Activated CD8-positive, alpha-beta memory T cell treated with anti-CD3 and anti-CD28 coated beads, Interleukin-2, amount 10 ng/mL, durations not matched to agents 7 days and 5 days (primary cell): Measurements from ENCODE around the gene ESPL1. TPM values are rescaled to one million over a fixed set of nuclear protein-coding genes. Genes with fewer than 3 reads are reported as not detected.
"Not testable (repeated sequence)": the region's sequence is repeated elsewhere in the genome, so short reads cannot be mapped to it uniquely, and the experiment has no call there.

Experiments used
- ATAC-seq: fragments of 150-1000 bp; cut with Tn5 transposase; one replicate; pipeline ENCODE4 v1.10.0; 2021; ENCODE audit warnings: moderate library complexity
- CTCF ChIA-PET: fragments of 350-600 bp; sonication (Branson Sonifier 250); formaldehyde crosslinking; loops from one replicate; lab custom pipeline; 2021; ENCODE audit warnings: antibody characterized with exemption; lab: Charles Lee
- DNase-seq: peaks from one replicate; pipeline ENCODE4 v3.0.0-alpha.2; 2020
- H3K27ac Mint-ChIP-seq: one replicate; pipeline ENCODE4 v1.8.0; 2021; ENCODE audit warnings: mild to moderate bottlenecking, mixed read lengths
- H3K27me3 Mint-ChIP-seq: one replicate; pipeline ENCODE4 v1.8.0; 2021; ENCODE audit warnings: mixed read lengths
- H3K36me3 Mint-ChIP-seq: one replicate; pipeline ENCODE4 v1.8.0; 2021; ENCODE audit warnings: mild to moderate bottlenecking, mixed read lengths
- H3K4me1 Mint-ChIP-seq: one replicate; pipeline ENCODE4 v1.8.0; 2021; ENCODE audit warnings: mixed read lengths
- H3K4me3 Mint-ChIP-seq: one replicate; pipeline ENCODE4 v1.8.0; 2021; ENCODE audit warnings: mild to moderate bottlenecking, moderate library complexity, mixed read lengths
- H3K9me3 Mint-ChIP-seq: one replicate; pipeline ENCODE4 v1.8.0; 2022; ENCODE audit warnings: low read depth, mixed read lengths
- total RNA-seq, 2 experiments: library from RNA; stranded (reverse); gene quantifications; one replicate each; pipeline ENCODE4 v1.2.3, GENCODE V29; 2021

ESPL1 gene
- total RNA-seq, 2 experiments from 2014 or later = 99.0 to 137 TPM

DNA sequence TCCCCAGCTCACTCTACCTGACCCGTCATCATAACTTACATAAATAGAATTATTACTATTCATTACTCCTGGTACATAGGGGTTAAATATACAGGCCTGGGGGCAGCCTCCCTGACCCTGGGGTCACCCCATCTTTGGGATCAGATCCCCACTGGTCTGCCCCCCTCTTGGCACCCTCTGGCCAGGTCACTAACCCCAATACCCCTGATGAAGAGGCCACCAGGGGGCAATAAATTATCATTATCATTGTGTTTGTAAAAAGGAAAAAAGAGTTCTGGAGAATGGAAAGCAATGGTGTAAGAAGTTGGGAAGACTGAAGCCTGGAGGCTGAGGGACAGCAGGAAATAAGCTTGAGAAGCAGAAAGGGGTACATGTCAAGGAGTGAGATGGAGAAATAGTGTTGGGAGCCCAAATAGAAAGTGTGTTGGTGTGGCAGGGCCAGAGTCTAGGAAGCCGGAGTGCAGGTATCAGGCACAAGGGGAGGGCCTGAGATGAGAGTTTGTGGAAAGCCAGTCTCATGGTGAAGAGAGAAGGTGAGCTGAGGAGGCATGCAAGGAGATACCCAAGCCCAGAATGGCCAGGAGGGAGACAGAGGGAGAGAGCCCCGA is 59.4 kb downstream of the ESPL1 start:
- no peak for DNase-seq
- CTCF ChIA-PET = interaction anchor here (0.6 to 12.8 kb wide), 13 partner anchors 8 to 215 kb away, joined by 3 to 232 read pairs (median 6); partner anchors contain the start of gene SP1
- H3K9me3 Mint-ChIP-seq = no peaks in the 10 kb centered on the region
- no peak for ATAC-seq
- peak overlapping the region; percentile 18 for H3K4me3 Mint-ChIP-seq
- peaks cover 17% of the 10 kb centered on the region for H3K4me1 Mint-ChIP-seq
- H3K27me3 Mint-ChIP-seq = peaks cover 26% of the 10 kb centered on the region
- no peak overlapping the region for H3K27ac Mint-ChIP-seq
- no peaks in the 10 kb centered on the region for H3K36me3 Mint-ChIP-seq

DNA sequence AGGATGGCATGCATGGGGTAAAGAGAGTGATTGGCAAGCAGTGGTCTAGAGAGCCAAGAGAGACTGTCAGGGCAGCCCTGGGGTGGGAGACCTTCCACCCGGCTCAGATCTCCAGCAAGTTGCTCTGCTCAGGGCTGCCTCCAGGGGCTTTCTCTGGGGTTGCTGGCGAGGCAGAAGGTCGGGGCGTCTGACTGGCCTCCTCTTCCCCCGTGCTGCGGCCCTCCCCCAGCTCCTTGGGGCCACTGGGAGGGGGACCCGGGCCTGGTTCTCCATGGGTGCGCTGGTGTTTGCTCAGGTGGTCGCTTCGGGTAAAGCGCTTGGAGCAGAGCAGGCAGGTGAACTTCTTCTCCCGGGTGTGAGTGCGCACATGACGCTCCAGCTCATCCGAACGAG is 59.9 kb downstream of the ESPL1 start:
- no peaks in the 10 kb centered on the region for H3K9me3 Mint-ChIP-seq
- H3K4me1 Mint-ChIP-seq = peaks cover 15% of the 10 kb centered on the region
- CTCF ChIA-PET = interaction anchor here (0.6 to 12.8 kb wide), 11 partner anchors 14 to 262 kb away, joined by 3 to 232 read pairs (median 7); partner anchors contain the start of gene SP1
- ATAC-seq (no peak), DNase-seq (no peak)
- peaks cover 26% of the 10 kb centered on the region for H3K27me3 Mint-ChIP-seq
- no peak overlapping the region for H3K27ac Mint-ChIP-seq
- H3K36me3 Mint-ChIP-seq = no peaks in the 10 kb centered on the region
- H3K4me3 Mint-ChIP-seq = no peak overlapping the region

DNA sequence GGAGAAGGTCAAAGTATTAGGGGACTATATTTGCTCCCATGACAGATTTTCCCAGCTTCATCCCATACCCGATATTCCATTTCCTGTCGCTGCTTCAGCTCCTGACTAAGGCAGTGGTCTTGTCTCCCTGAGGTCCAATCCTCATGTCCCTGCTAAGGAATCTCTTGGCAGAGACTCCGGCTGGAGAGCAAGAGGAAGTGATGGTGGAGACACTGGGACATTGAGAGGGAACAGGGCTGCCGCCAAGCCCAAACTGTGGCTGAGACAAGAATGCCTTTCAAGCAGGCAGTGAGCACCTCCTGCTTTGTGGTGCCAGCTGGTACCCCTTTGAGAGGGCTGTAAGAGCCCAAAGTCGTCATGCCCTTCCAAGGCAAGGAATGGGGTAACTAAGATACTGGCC is 62.6 kb downstream of the ESPL1 start:
- peaks cover 33% of the 10 kb centered on the region for H3K27me3 Mint-ChIP-seq

DNA sequence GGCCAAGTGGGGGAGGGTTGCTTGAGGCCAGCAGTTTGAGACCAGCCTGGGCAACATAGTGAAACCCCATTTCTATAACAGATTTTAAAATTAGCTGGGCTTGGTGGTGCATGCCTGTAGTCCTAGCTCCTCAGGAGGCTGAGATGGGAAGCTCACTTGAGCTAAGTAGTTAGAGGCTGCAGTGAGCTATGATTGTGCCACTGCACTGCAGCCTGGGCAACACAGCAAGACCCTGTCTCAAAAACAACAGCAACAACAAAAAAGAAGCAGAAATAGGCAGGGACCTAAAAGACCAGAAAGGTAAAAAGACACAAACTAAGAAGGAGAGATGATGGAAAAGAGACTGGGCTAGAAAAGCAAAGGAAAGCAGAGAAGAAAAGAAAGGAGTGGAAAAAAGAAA is 64.2 kb downstream of the ESPL1 start:
- not testable (repeated sequence) for H3K27ac Mint-ChIP-seq, ATAC-seq, DNase-seq, H3K4me1 Mint-ChIP-seq, H3K9me3 Mint-ChIP-seq, H3K4me3 Mint-ChIP-seq, H3K36me3 Mint-ChIP-seq
- CTCF ChIA-PET = interaction anchor here (0.7 kb wide), 1 partner anchor 13 kb away, joined by 4 read pairs; no protein-coding TSS in a partner anchor
- peaks cover 42% of the 10 kb centered on the region for H3K27me3 Mint-ChIP-seq

More for the DNA sequence above, 62.6 kb downstream of the ESPL1 start:
- Mint-ChIP-seq H3K9me3 (no peaks in the 10 kb centered on the region), H3K4me1 (peaks cover 6% of the 10 kb centered on the region), H3K4me3 (no peak overlapping the region), H3K36me3 (no peaks in the 10 kb centered on the region), H3K27ac (no peak overlapping the region)
- CTCF ChIA-PET = interaction anchor here (0.7 to 12.8 kb wide), 6 partner anchors 10 to 171 kb away, joined by 3 to 232 read pairs (median 5); partner anchors contain the start of genes AAAS and TARBP2
- DNase-seq (no peak), ATAC-seq (no peak)

DNA sequence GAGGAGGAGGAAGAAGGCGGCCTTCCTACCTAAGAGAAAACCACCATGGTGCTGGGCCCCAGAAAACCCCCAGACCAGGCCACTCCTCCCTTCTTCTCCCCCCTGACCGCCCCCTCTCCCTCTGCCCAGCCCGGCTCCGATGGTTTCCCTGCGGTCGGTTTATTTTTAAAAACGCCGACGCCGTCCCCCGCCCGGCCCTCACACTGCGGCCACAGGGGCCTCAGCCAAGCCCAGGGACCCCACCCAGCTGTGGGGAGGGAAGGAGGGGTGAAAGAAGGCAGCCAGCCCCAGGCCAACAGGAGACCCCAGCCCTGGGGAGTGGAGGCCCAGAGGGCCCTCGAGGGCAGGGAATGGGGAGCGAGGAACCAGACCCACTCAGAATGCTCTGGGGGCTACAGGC is 64.6 kb downstream of the ESPL1 start:
- DNase-seq (no peak), ATAC-seq (no peak)
- Mint-ChIP-seq H3K9me3 (no peaks in the 10 kb centered on the region), H3K4me1 (peaks cover 3% of the 10 kb centered on the region), H3K36me3 (no peaks in the 10 kb centered on the region), H3K27me3 (peaks cover 43% of the 10 kb centered on the region), H3K27ac (no peak overlapping the region), H3K4me3 (no peak overlapping the region)
- CTCF ChIA-PET = interaction anchor here (0.7 to 3.3 kb wide), 5 partner anchors 8 to 15 kb away, joined by 3 to 21 read pairs (median 4); no protein-coding TSS in a partner anchor

DNA sequence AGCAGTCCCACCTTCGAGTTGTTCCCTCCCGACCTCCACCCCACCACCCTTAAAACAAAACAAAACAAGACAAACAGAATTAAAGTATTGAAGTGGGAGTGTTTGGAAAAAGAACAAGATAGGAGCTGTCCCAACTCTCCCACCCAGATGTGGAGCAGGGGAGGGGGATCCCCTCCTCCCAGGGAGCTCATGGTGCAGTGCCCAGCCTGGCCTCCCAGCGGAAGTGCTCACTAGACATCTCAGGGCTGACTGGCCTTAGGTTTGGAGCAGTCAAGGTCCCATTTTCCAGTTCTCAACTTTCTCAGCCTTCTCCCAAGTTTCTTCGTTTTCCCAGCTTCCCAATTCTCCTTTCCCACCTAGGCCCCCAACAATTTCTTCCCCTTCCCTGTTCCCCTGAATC is 65.2 kb downstream of the ESPL1 start:
- Mint-ChIP-seq H3K4me3 (no peak overlapping the region), H3K4me1 (peaks cover 6% of the 10 kb centered on the region), H3K9me3 (no peaks in the 10 kb centered on the region), H3K27ac (no peak overlapping the region), H3K36me3 (no peaks in the 10 kb centered on the region), H3K27me3 (peaks cover 47% of the 10 kb centered on the region)
- CTCF ChIA-PET = interaction anchor here (1.0 to 3.3 kb wide), 5 partner anchors 8 to 19 kb away, joined by 3 to 21 read pairs (median 7); no protein-coding TSS in a partner anchor
- DNase-seq (no peak), ATAC-seq (no peak)

DNA sequence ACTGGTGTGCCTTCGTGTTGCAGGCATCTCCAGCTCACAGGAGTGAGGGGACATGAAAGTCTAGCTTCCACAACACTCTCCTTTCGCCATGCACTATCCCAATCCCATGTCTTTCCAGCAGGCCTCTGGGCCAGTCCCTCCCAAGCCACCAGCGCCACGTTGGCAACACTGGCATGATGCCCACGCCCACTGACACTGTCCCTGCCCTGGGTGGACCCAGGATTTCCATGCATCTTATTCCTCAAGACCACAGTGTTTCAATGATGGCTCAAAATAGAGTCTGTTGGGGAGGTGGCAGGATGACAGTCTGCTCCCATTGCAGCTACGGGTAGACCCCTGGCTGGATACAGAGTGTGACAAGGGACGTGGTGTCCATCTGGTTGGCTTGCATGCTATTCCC is 65.7 kb downstream of the ESPL1 start:
- ATAC-seq (no peak), DNase-seq (no peak)
- CTCF ChIA-PET = interaction anchor here (1.0 to 3.3 kb wide), 5 partner anchors 9 to 19 kb away, joined by 3 to 21 read pairs (median 7); no protein-coding TSS in a partner anchor
- Mint-ChIP-seq H3K27me3 (peaks cover 49% of the 10 kb centered on the region), H3K4me1 (peaks cover 8% of the 10 kb centered on the region), H3K4me3 (no peak overlapping the region), H3K36me3 (no peaks in the 10 kb centered on the region), H3K9me3 (no peaks in the 10 kb centered on the region), H3K27ac (no peak overlapping the region)

DNA sequence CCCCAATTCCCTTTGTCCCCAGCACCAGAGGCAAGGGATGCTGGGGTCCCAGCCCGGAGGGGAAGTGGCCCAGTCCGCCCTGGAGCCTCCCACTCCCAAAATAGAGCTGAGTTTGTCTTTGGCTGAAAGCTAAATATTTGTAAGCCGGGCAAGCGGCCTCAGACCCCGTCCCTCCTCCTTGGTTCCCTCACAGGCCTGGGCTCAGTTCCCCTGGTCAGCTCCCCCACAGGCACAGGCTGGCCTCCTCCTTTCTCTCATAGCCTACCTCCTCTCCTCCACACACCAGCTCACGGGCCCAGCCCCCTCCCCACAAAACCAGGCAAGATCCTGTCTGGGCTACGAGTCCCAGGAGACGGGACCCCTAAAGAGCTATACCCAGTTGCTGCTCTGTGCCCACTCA is 66.7 kb downstream of the ESPL1 start:
- ATAC-seq (no peak), DNase-seq (no peak)
- no peak overlapping the region for H3K27ac Mint-ChIP-seq
- H3K4me3 Mint-ChIP-seq = no peak overlapping the region
- CTCF ChIA-PET = interaction anchor here (0.9 to 3.3 kb wide), 7 partner anchors 10 to 341 kb away, joined by 3 to 21 read pairs (median 7); partner anchors contain the start of genes AAAS and ATP5MC2
- H3K9me3 Mint-ChIP-seq = no peaks in the 10 kb centered on the region
- peaks cover 8% of the 10 kb centered on the region for H3K4me1 Mint-ChIP-seq
- no peaks in the 10 kb centered on the region for H3K36me3 Mint-ChIP-seq
- peaks cover 50% of the 10 kb centered on the region for H3K27me3 Mint-ChIP-seq

DNA sequence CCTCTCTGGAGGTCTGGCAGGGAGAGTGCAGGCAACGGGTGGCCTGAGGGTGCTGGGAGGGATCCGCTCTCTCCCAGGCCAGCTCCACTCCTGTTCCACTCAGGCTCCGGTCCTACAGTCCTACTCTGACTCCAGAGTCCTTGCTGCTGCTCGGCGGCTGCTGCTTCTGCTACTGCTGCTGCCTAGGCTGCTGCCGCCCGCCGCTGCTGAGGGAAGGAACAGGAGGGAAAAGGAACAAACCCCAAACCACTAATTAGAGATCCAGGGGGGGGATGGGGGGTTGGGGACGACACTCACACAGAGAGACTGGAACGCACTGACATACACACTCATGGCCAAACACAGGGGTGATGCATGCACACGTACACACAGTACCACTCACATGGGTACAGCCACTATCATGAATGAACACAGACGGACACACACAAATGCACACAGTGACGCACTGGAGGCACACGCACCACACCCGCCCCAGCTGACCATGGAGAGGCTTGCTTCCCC is 68.1 kb downstream of the ESPL1 start, which contains the start of gene SP7:
Gene SP7 (minus strand): TSS at position 174 of the 501 bp plus-strand sequence. CDS start 708 bp downstream, outside the sequence.
- DNase-seq (no peak), ATAC-seq (no peak)
- no peak within 1 kb of the TSS for H3K4me3 Mint-ChIP-seq
- H3K9me3 Mint-ChIP-seq = no peaks in the 10 kb centered on the region
- H3K4me1 Mint-ChIP-seq = peaks cover 11% of the 10 kb centered on the region
- H3K27me3 Mint-ChIP-seq = peaks cover 57% of the 10 kb centered on the region
- CTCF ChIA-PET = interaction anchor here (1.0 to 3.3 kb wide), 4 partner anchors 9 to 83 kb away, joined by 3 to 21 read pairs (median 6); partner anchors contain the start of gene AAAS
- H3K36me3 Mint-ChIP-seq = no peaks in the 10 kb centered on the region
- no peak within 1 kb of the TSS for H3K27ac Mint-ChIP-seq

DNA sequence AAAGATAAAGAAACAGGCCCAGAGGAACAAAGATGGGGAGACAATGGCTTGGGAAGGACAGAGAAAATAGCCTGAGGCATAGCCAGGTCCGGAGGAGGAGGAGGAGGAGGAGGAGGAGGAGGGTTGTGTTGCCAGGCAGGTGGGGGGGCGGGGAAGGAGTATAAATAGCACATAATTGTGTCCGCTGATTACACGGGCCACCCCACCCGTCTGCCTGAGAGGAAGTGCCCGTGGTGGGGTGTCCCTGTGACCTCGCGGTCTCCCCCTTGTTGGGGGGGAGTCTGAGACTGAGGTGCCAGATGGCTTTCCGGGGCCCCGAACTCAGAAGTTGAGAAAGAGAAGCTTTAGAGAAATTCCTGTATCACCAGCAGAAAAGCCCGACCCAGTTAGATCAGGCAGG is 69.9 kb downstream of the ESPL1 start:
- no peak overlapping the region for H3K4me3 Mint-ChIP-seq
- H3K27me3 Mint-ChIP-seq = peaks cover 50% of the 10 kb centered on the region
- CTCF ChIA-PET = interaction anchor here (9.0 kb wide), 1 partner anchor 13 kb away, joined by 232 read pairs; the partner anchor contains the start of gene AAAS
- DNase-seq = no peak
- H3K36me3 Mint-ChIP-seq = no peaks in the 10 kb centered on the region
- no peak for ATAC-seq
- H3K9me3 Mint-ChIP-seq = no peaks in the 10 kb centered on the region
- peaks cover 13% of the 10 kb centered on the region for H3K4me1 Mint-ChIP-seq
- H3K27ac Mint-ChIP-seq = no peak overlapping the region

DNA sequence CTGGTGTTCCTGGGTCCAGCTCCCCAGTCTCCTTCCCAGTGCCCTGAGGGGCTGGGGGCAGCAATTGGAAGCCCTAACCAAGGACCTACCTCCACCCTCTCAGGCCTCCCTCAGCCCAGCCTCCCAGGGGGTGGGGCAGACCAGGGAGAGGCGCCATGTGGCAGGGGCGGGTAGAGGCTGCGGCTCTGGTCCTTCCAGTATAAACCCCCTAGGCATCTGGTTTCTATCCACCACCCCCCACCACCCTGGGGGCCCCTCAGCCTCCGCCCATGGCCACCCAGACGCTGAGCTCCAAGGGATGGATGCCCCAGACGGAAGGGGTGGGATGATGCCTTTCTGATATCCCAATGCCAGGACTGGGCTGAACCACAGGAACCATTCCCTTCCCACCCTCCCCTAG is 70.8 kb downstream of the ESPL1 start:
- no peaks in the 10 kb centered on the region for H3K9me3 Mint-ChIP-seq
- peaks cover 44% of the 10 kb centered on the region for H3K27me3 Mint-ChIP-seq
- CTCF ChIA-PET = interaction anchor here (9.0 kb wide), 1 partner anchor 14 kb away, joined by 232 read pairs; the partner anchor contains the start of gene AAAS
- H3K4me1 Mint-ChIP-seq = peaks cover 16% of the 10 kb centered on the region
- no peaks in the 10 kb centered on the region for H3K36me3 Mint-ChIP-seq
- no peak for ATAC-seq
- H3K27ac Mint-ChIP-seq = no peak overlapping the region
- H3K4me3 Mint-ChIP-seq = no peak overlapping the region
- no peak for DNase-seq

DNA sequence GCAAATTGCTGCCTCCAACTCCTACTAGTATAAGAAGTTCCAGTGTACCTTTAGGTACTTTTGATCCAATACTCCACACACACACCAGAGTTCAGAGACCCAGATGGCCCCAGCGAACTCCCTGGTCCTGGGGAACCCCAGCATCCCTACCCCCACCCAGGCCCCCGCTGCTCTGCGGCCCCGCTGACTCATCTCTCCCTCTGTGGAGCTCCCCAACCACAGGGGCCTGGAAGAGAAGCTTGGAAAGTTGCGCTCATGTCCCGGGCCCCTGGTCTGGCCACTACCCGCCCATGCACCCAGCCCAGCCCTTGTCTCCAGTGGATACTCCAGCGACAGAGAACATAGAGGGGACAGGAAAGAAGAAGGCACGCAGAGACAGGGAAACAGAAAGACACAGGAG is 72.3 kb downstream of the ESPL1 start:
- DNase-seq (no peak), ATAC-seq (no peak)
- no peaks in the 10 kb centered on the region for H3K9me3 Mint-ChIP-seq
- H3K27me3 Mint-ChIP-seq = peaks cover 44% of the 10 kb centered on the region
- H3K4me1 Mint-ChIP-seq = peaks cover 26% of the 10 kb centered on the region
- H3K4me3 Mint-ChIP-seq = no peak overlapping the region
- no peaks in the 10 kb centered on the region for H3K36me3 Mint-ChIP-seq
- H3K27ac Mint-ChIP-seq = no peak overlapping the region
- CTCF ChIA-PET = interaction anchor here (1.4 to 9.0 kb wide), 2 partner anchors 12 to 15 kb away, joined by 9 to 232 read pairs; partner anchors contain the start of gene AAAS
